HepG2 (cell line): ENCODE results near the gene RPL3. TPM values are rescaled to one million over a fixed set of nuclear protein-coding genes. Genes with fewer than 3 reads are reported as not detected.

Experiments
- BHLHE40 ChIP-seq: IDR thresholded peaks from 2 replicates; pipeline ENCODE4 v1.6.1; 2011; ENCODE audit warnings: low read length, improper control_type of control experiment
- CBX2 ChIP-seq, 2 experiments: fragments of 200-600 bp in 1 of 2; sonication (generic); formaldehyde crosslinking in 1 of 2; IDR thresholded peaks; 2 replicates each; pipeline versions ENCODE4 v1.7.0 to v1.8.1; 2018 to 2022; ENCODE audit warnings: low read depth in 2 of 2, low read length in 1 of 2, mild to moderate bottlenecking in 1 of 2, missing genetic modification reagents in 1 of 2
- CEBPB ChIP-seq: IDR thresholded peaks from 2 replicates; pipeline ENCODE4 v1.6.1; 2011; ENCODE audit warnings: low read depth, low read length, improper control_type of control experiment, borderline replicate concordance
- DPF2 ChIP-seq: sonication (generic); formaldehyde crosslinking; IDR thresholded peaks from 2 replicates; pipeline ENCODE4 v1.4.0; 2020; ENCODE audit warnings: mild to moderate bottlenecking, low read depth, missing genetic modification reagents, borderline replicate concordance
- FOSL2 ChIP-seq: sonication (generic); formaldehyde crosslinking; IDR thresholded peaks from 2 replicates; pipeline ENCODE4 v1.4.0; 2020; ENCODE audit warnings: missing genetic modification reagents
- MAFF ChIP-seq: IDR thresholded peaks from 2 replicates; pipeline ENCODE4 v1.6.1; 2011; ENCODE audit warnings: low read depth, low read length, improper control_type of control experiment
- NPAS2 ChIP-seq: sonication (generic); formaldehyde crosslinking; IDR thresholded peaks from 2 replicates; pipeline ENCODE4 v1.8.0; 2022; ENCODE audit warnings: mild to moderate bottlenecking, missing genetic modification reagents, borderline replicate concordance
- SMARCE1 ChIP-seq: fragments of 450-650 bp; IDR thresholded peaks from 2 replicates; pipeline ENCODE4 v1.6.1; 2017; ENCODE audit warnings: borderline replicate concordance
- SP140L ChIP-seq: sonication (generic); formaldehyde crosslinking; IDR thresholded peaks from 2 replicates; pipeline ENCODE4 v1.4.0; 2020; ENCODE audit warnings: missing genetic modification reagents, borderline replicate concordance
- STAG1 ChIP-seq: sonication (generic); formaldehyde crosslinking; IDR thresholded peaks from 2 replicates; pipeline ENCODE4 v1.4.0; 2020; ENCODE audit warnings: missing genetic modification reagents
- ZFP41 ChIP-seq: sonication (generic); formaldehyde crosslinking; IDR thresholded peaks from 2 replicates; pipeline ENCODE4 v1.4.0; 2020; ENCODE audit warnings: mild to moderate bottlenecking, missing genetic modification reagents, borderline replicate concordance
- ZNF207 ChIP-seq: fragments of 450-650 bp; IDR thresholded peaks from 2 replicates; pipeline ENCODE4 v1.6.1; 2016; ENCODE audit warnings: antibody characterized with exemption, borderline replicate concordance
- ZNF556 ChIP-seq: sonication (generic); formaldehyde crosslinking; IDR thresholded peaks from 2 replicates; pipeline ENCODE4 v1.4.0; 2020; ENCODE audit warnings: mild to moderate bottlenecking, missing genetic modification reagents, borderline replicate concordance
- ZNF563 ChIP-seq: sonication (generic); formaldehyde crosslinking; IDR thresholded peaks from 2 replicates; pipeline ENCODE4 v1.8.0; 2022; ENCODE audit warnings: mild to moderate bottlenecking, moderate library complexity, missing genetic modification reagents
- ZSCAN12 ChIP-seq: sonication (generic); formaldehyde crosslinking; IDR thresholded peaks from 2 replicates; pipeline ENCODE4 v1.9.0; 2021; ENCODE audit warnings: mild to moderate bottlenecking, missing genetic modification reagents
- polyA plus RNA-seq, 8 experiments: library from polyadenylated mRNA; depleted of rRNA in 3 of 8; stranded (reverse) in 7 of 8; unstranded in 1 of 8; fragments of >200 nt; fragmentation: Illumina TruSeq in 4 of 8; extraction: Trizol in 4 of 8; gene quantifications; 2 replicates each; pipeline versions ENCODE4 v1.2.1 to v1.2.3, GENCODE V29; 2011 to 2016; ENCODE audit warnings: low read depth in 4 of 8, missing spikeins in 1 of 8, mixed read lengths in 1 of 8; ENCODE audit not compliant: insufficient read depth in 1 of 8
- total RNA-seq, 5 experiments: library from RNA; depleted of rRNA; stranded (reverse); fragments of >200 nt; fragmentation: Illumina TruSeq; extraction: Trizol; gene quantifications; 2 replicates each; pipeline ENCODE4 v1.2.3, GENCODE V29; 2016; ENCODE audit warnings: low read depth in 1 of 5
- TF ChIP-seq, protein P1 (sequence below): sonication (generic); formaldehyde crosslinking; IDR thresholded peaks from 2 replicates; pipeline ENCODE4 v1.5.1; 2020; ENCODE audit warnings: missing genetic modification reagents, mild to moderate bottlenecking, borderline replicate concordance
- TF ChIP-seq, protein P2 (sequence below): sonication (generic); formaldehyde crosslinking; IDR thresholded peaks from 2 replicates; pipeline ENCODE4 v1.5.1; 2020; ENCODE audit warnings: missing genetic modification reagents, mild to moderate bottlenecking, borderline replicate concordance
- TF ChIP-seq, protein P3 (sequence below): sonication (generic); formaldehyde crosslinking; conservative IDR thresholded peaks from 2 replicates; pipeline ENCODE4 v1.8.0; 2022; ENCODE audit warnings: mild to moderate bottlenecking, moderate library complexity, missing genetic modification reagents
- TF ChIP-seq, protein P4 (sequence below): IDR thresholded peaks from 2 replicates; pipeline ENCODE4 v1.6.1; 2016; ENCODE audit warnings: missing biosample characterization, missing genetic modification reagents, low read depth

Gene RPL3
- total and polyA plus RNA-seq, 2 of the 13 experiments (the other 11 are each of a cell fraction or from before 2014, with no cell fraction given) = 1,051 to 3,279 TPM

DNA sequence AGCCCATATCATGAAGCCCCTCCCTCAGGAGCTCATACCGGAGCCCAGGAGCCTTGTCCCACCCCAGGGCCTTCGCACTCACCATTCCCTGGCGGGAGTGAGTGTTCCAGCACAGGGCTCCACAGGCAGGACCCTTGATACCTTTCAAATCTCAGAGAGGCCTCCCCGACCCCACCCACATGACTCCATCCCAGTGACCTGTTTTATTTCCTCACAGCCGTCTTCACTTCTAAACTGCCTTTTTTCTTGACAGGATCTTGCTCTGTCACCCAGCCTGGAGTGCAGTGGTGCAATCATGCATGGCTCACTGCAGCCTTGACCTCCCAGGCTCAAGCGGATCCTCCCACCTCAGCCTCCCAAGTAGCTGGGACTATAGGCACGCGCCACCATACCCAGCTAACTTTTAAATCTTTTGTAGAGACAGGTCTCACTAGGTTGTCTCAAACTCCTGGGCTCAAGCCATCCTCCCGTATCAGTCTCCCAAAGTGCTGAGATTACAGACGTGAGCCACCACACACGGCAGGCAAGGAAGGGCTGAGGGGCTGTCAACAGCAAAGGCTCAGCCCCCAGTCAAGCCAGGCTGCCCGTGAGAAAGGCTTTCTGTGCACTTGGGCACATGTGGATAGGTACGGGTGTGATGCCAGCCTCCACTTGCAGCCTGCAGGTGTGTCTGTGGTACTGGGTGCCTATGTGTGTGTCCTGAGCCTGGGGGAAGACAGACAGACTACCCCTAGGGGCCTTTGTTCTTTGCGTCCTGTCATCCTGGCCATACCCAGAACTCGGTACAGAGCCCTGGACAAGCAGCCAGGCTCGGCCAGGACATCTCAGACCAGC lies 9.3 kb downstream of the RPL3 start (continued):
- no peak for TF ChIP-seq SP140L (CRISPR knock-in tag)
- TF ChIP-seq, protein P1, sequence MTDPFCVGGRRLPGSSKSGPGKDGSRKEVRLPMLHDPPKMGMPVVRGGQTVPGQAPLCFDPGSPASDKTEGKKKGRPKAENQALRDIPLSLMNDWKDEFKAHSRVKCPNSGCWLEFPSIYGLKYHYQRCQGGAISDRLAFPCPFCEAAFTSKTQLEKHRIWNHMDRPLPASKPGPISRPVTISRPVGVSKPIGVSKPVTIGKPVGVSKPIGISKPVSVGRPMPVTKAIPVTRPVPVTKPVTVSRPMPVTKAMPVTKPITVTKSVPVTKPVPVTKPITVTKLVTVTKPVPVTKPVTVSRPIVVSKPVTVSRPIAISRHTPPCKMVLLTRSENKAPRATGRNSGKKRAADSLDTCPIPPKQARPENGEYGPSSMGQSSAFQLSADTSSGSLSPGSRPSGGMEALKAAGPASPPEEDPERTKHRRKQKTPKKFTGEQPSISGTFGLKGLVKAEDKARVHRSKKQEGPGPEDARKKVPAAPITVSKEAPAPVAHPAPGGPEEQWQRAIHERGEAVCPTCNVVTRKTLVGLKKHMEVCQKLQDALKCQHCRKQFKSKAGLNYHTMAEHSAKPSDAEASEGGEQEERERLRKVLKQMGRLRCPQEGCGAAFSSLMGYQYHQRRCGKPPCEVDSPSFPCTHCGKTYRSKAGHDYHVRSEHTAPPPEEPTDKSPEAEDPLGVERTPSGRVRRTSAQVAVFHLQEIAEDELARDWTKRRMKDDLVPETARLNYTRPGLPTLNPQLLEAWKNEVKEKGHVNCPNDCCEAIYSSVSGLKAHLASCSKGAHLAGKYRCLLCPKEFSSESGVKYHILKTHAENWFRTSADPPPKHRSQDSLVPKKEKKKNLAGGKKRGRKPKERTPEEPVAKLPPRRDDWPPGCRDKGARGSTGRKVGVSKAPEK (CRISPR knock-in tag) = no peak
- TF ChIP-seq ZFP41 (CRISPR knock-in tag) = no peak
- TF ChIP-seq, protein P2, sequence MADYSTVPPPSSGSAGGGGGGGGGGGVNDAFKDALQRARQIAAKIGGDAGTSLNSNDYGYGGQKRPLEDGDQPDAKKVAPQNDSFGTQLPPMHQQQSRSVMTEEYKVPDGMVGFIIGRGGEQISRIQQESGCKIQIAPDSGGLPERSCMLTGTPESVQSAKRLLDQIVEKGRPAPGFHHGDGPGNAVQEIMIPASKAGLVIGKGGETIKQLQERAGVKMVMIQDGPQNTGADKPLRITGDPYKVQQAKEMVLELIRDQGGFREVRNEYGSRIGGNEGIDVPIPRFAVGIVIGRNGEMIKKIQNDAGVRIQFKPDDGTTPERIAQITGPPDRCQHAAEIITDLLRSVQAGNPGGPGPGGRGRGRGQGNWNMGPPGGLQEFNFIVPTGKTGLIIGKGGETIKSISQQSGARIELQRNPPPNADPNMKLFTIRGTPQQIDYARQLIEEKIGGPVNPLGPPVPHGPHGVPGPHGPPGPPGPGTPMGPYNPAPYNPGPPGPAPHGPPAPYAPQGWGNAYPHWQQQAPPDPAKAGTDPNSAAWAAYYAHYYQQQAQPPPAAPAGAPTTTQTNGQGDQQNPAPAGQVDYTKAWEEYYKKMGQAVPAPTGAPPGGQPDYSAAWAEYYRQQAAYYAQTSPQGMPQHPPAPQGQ (CRISPR knock-in tag) = no peak
- TF ChIP-seq, protein P3, sequence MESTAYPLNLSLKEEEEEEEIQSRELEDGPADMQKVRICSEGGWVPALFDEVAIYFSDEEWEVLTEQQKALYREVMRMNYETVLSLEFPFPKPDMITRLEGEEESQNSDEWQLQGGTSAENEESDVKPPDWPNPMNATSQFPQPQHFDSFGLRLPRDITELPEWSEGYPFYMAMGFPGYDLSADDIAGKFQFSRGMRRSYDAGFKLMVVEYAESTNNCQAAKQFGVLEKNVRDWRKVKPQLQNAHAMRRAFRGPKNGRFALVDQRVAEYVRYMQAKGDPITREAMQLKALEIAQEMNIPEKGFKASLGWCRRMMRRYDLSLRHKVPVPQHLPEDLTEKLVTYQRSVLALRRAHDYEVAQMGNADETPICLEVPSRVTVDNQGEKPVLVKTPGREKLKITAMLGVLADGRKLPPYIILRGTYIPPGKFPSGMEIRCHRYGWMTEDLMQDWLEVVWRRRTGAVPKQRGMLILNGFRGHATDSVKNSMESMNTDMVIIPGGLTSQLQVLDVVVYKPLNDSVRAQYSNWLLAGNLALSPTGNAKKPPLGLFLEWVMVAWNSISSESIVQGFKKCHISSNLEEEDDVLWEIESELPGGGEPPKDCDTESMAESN (CRISPR knock-in tag) = no peak
- TF ChIP-seq CBX2 (IDR thresholded peaks at IDR 0.05; ENCODE audit: low read depth, low read length) = no peak
- TF ChIP-seq CBX2 (CRISPR knock-in tag; IDR thresholded peaks at IDR 0.05; ENCODE audit: low read depth) = no peak
- TF ChIP-seq STAG1 (CRISPR knock-in tag) = no peak
- TF ChIP-seq CEBPB = 0 out of 2 replicates have a peak, but pooled peaks have one; percentile 2
- no peak for TF ChIP-seq ZNF207
- peak; percentile 20; the same call in 1 of the 2 replicates for TF ChIP-seq FOSL2 (CRISPR knock-in tag)
- TF ChIP-seq ZNF563 (CRISPR knock-in tag) = no peak
- TF ChIP-seq MAFF = no peak
- TF ChIP-seq SMARCE1 = no peak
- TF ChIP-seq NPAS2 = no peak
- TF ChIP-seq ZNF556 (CRISPR knock-in tag) = 0 out of 2 replicates have a peak, but pooled peaks have one; percentile 25
- TF ChIP-seq ZSCAN12 = no peak
- TF ChIP-seq BHLHE40 = no peak
- TF ChIP-seq, protein P4, sequence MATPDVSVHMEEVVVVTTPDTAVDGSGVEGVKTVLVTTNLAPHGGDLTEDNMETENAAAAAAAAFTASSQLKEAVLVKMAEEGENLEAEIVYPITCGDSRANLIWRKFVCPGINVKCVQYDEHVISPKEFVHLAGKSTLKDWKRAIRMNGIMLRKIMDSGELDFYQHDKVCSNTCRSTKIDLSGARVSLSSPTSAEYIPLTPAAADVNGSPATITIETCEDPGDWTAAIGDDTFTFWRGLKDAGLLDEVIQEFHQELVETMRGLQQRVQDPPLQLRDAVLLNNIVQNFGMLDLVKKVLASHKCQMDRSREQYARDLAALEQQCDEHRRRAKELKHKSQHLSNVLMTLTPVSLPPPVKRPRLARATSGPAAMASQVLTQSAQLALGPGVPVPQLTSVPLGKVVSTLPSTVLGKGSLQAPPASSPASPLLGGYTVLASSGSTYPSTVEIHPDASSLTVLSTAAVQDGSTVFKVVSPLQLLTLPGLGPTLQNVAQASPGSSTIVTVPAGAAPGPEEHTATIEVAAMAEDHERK (CRISPR knock-in tag) = no peak
- no peak for TF ChIP-seq DPF2 (CRISPR knock-in tag)
